CD4-positive, alpha-beta T cell (primary cell): ENCODE data around the gene MAP4. TPM values are rescaled to one million over a fixed set of nuclear protein-coding genes. Genes with fewer than 3 reads are reported as not detected.

ENCODE experiments used
- ATAC-seq: fragments of 200-7000 bp; cut with Tn5 transposase; one replicate; pipeline ENCODE4 v1.10.0; 2022; ENCODE audit warnings: mild to moderate bottlenecking; ENCODE audit not compliant: poor library complexity
- CTCF ChIA-PET: fragments of 350-600 bp; sonication (Branson Sonifier 250); formaldehyde crosslinking; loops from one replicate; lab custom pipeline; 2021; ENCODE audit warnings: antibody characterized with exemption, inconsistent platforms; lab: Charles Lee
- POLR2A ChIA-PET: fragments of 350-600 bp; sonication (Branson Sonifier 250); formaldehyde crosslinking; loops from one replicate; lab custom pipeline; 2021; ENCODE audit warnings: antibody characterized with exemption, inconsistent platforms; lab: Charles Lee
- DNase-seq, 14 experiments: peaks; one replicate each; pipeline ENCODE4 v3.0.0-alpha.2; 2013 to 2020; ENCODE audit warnings: mixed read lengths in 2 of 14
- H3K27ac ChIP-seq, 2 donors: one replicate each; pipeline versions ENCODE4 v1.5.1 to v1.7.0; 2013; ENCODE audit warnings: low read length in 2 of 2, low read depth in 1 of 2, mild to moderate bottlenecking in 1 of 2
- H3K27me3 ChIP-seq, 2 experiments: 1 replicate in 1 of 2; 2 replicates in 1 of 2; pipeline versions ENCODE4 v1.6.1 to v1.7.0; 2013; ENCODE audit warnings: low read length in 2 of 2, control low read depth in 1 of 2, mild to moderate bottlenecking in 1 of 2, moderate library complexity in 1 of 2; ENCODE audit not compliant: insufficient read depth in 2 of 2, control insufficient read depth in 1 of 2
- H3K36me3 ChIP-seq: one replicate; pipeline ENCODE4 v1.6.1; 2013; ENCODE audit warnings: low read length, control low read depth; ENCODE audit not compliant: insufficient read depth
- H3K4me1 ChIP-seq: one replicate; pipeline ENCODE4 v1.6.1; 2013; ENCODE audit warnings: low read length, control low read depth; ENCODE audit not compliant: insufficient read depth
- H3K4me3 ChIP-seq: one replicate; pipeline ENCODE4 v1.5.1; 2013; ENCODE audit warnings: mild to moderate bottlenecking, low read length, moderate library complexity
- H3K9me3 ChIP-seq, 2 experiments: 1 replicate in 1 of 2; 2 replicates in 1 of 2; pipeline versions ENCODE4 v1.6.1 to v1.7.0; 2013; ENCODE audit warnings: low read length in 2 of 2, mild to moderate bottlenecking in 2 of 2, control low read depth in 1 of 2, moderate library complexity in 1 of 2; ENCODE audit not compliant: control insufficient read depth in 1 of 2, insufficient read depth in 1 of 2
- H3K27ac Mint-ChIP-seq: one replicate; pipeline ENCODE4 v1.8.0; 2020; ENCODE audit warnings: mixed read lengths
- H3K27me3 Mint-ChIP-seq: one replicate; pipeline ENCODE4 v1.8.0; 2021; ENCODE audit warnings: mixed read lengths
- H3K36me3 Mint-ChIP-seq: one replicate; pipeline ENCODE4 v1.8.0; 2021; ENCODE audit warnings: low read depth, mixed read lengths
- H3K4me1 Mint-ChIP-seq: one replicate; pipeline ENCODE4 v1.8.0; 2021; ENCODE audit warnings: low read depth, mixed read lengths
- H3K4me3 Mint-ChIP-seq: one replicate; pipeline ENCODE4 v1.8.0; 2020; ENCODE audit warnings: mild to moderate bottlenecking, mixed read lengths
- H3K9me3 Mint-ChIP-seq: one replicate; pipeline ENCODE4 v1.8.0; 2020; ENCODE audit warnings: mixed read lengths
- intact Hi-C, 2 experiments: fragments of 100-400 bp; cut with DNase I in 1 of 2; cut with micrococcal nuclease in 1 of 2; formaldehyde crosslinking; loops; one replicate each; pipeline versions ENCODE4 v1.15.1 to v1.9.0; 2023 to 2025; cut with DNase I, micrococcal nuclease
- total RNA-seq, 174 experiments: library from RNA in 2 of 174; stranded (reverse) in 2 of 174; gene quantifications; one replicate each; pipeline ENCODE4 v1.2.3 and lab custom pipeline; 2021 to 2026
- TF ChIP-seq, protein P1 (sequence below): fragments of 200-600 bp; IDR thresholded peaks from one replicate; pipeline ENCODE4 v1.8.0; 2022; ENCODE audit warnings: antibody characterized with exemption, mild to moderate bottlenecking

Gene MAP4
- total RNA-seq, 2 experiments from 2014 or later = 42.2 to 42.6 TPM

DNA sequence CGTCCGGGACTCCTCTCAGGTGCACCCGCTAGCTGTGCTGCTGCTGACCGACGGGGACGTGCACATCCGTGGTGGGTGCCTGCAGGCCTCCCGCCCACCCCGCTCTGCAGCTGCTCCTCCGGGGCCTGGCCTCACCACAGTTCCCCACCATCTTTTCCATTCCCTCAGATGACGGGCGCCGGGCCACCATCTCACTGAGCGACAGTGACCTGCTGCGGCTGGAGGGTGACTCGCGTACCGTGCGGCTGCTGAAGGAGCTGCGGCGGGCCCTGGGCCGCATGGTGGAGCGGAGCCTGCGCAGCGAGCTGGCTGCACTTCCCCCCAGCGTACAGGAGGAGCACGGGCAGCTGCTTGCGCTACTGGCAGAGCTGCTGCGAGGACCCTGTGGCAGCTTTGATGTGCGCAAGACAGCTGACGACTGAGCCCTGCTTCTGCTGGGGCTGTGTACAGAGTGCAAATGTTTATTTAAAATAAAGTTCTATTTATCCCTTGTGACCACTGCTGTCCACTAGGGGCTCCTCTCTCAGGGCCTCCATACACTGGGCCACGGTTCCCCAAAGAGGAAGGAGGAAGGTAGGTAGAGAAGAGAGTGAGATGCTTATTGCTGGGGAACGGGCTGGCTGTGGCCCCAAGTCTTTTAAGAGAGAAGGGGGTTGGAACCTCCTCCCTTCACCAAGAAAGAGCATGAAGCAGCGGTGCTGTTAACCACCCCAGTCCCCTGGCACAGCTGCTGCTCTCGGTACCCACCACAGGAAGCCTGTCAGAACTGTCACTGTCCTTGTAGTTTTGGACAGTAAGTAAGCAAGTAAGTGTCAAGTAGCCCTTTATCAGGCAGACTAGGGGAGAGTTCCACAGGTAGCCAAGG lies 166.3 kb downstream of the MAP4 start:
- Mint-ChIP-seq H3K27ac (peak overlapping the region; percentile 33), H3K4me1 (no peaks in the 10 kb centered on the region), H3K27me3 (no peaks in the 10 kb centered on the region), H3K9me3 (no peaks in the 10 kb centered on the region), H3K4me3 (no peak overlapping the region), H3K36me3 (peaks cover 66% of the 10 kb centered on the region)
- CTCF ChIA-PET = no interaction called here
- Histone ChIP-seq H3K9me3 (no peaks in the 10 kb centered on the region), H3K4me1 (no peaks in the 10 kb centered on the region), H3K4me3 (no peak overlapping the region), H3K27ac (no peak overlapping the region), H3K36me3 (peaks cover 86% of the 10 kb centered on the region), H3K27me3 (no peaks in the 10 kb centered on the region)
- intact Hi-C loops = no loop called here
- DNase-seq (no peak), ATAC-seq (peak; percentile 34)
- TF ChIP-seq, protein P1, sequence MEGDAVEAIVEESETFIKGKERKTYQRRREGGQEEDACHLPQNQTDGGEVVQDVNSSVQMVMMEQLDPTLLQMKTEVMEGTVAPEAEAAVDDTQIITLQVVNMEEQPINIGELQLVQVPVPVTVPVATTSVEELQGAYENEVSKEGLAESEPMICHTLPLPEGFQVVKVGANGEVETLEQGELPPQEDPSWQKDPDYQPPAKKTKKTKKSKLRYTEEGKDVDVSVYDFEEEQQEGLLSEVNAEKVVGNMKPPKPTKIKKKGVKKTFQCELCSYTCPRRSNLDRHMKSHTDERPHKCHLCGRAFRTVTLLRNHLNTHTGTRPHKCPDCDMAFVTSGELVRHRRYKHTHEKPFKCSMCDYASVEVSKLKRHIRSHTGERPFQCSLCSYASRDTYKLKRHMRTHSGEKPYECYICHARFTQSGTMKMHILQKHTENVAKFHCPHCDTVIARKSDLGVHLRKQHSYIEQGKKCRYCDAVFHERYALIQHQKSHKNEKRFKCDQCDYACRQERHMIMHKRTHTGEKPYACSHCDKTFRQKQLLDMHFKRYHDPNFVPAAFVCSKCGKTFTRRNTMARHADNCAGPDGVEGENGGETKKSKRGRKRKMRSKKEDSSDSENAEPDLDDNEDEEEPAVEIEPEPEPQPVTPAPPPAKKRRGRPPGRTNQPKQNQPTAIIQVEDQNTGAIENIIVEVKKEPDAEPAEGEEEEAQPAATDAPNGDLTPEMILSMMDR = no peak
- POLR2A ChIA-PET = no interaction called here

DNA sequence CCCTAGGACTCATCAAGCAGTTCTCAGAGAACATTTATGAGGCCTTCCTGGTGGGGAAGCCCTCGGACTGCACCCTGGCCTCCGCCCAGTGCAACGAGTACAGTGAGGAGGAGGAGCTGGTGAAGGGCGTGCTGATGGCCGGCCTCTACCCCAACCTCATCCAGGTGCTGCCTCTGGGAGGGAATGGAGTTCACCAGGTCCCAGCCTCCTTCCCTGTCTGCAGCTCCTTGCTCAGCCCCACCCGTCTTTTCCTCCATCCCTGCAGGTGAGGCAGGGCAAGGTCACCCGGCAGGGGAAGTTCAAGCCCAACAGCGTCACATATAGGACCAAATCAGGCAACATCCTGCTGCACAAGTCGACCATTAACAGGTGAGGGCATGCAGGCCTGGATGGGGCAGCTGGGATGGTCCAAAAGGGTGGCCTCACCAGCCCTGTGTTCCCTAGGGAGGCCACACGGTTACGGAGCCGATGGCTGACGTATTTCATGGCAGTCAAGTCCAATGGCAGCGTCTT lies 167.0 kb downstream of the MAP4 start:
- Mint-ChIP-seq H3K4me1 (no peaks in the 10 kb centered on the region), H3K9me3 (no peaks in the 10 kb centered on the region), H3K4me3 (no peak overlapping the region), H3K27ac (no peak overlapping the region), H3K27me3 (no peaks in the 10 kb centered on the region), H3K36me3 (peaks cover 70% of the 10 kb centered on the region)
- Histone ChIP-seq H3K4me1 (no peaks in the 10 kb centered on the region), H3K27ac (no peak overlapping the region), H3K4me3 (no peak overlapping the region), H3K27me3 (no peaks in the 10 kb centered on the region), H3K9me3 (no peaks in the 10 kb centered on the region), H3K36me3 (peaks cover 86% of the 10 kb centered on the region)
- ChIA-PET CTCF (no interaction called here), POLR2A (no interaction called here)
- ATAC-seq (no peak), DNase-seq (no peak)
- TF ChIP-seq, protein P1 = no peak
- intact Hi-C loops = no loop called here

DNA sequence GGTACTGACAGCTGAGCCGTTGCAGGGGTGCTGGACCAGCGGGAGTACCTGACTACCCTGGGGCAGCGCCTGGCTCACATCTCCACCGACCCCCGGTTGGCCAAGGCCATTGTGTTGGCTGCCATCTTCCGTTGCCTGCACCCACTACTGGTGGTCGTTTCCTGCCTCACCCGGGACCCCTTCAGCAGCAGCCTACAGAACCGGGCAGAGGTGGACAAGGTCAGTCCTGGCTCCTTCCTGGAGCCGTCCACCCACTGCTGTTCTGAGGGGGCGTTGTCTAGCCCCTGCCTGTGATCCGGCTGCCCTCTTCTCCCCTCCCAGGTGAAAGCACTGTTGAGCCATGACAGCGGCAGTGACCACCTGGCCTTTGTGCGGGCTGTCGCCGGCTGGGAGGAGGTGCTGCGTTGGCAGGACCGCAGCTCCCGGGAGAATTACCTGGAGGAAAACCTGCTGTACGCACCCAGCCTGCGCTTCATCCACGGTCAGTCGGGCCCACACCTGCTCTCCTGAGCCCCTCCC lies 167.6 kb downstream of the MAP4 start:
- Histone ChIP-seq H3K27me3 (no peaks in the 10 kb centered on the region), H3K4me1 (no peaks in the 10 kb centered on the region), H3K9me3 (no peaks in the 10 kb centered on the region), H3K4me3 (no peak overlapping the region), H3K36me3 (peaks cover 91% of the 10 kb centered on the region), H3K27ac (no peak overlapping the region)
- no peak overlapping the region for H3K4me3 Mint-ChIP-seq
- intact Hi-C loops = no loop called here
- DNase-seq = no peak
- peaks cover 70% of the 10 kb centered on the region for H3K36me3 Mint-ChIP-seq
- ATAC-seq = no peak
- CTCF ChIA-PET = no interaction called here
- TF ChIP-seq, protein P1 = no peak
- POLR2A ChIA-PET = no interaction called here
- H3K9me3 Mint-ChIP-seq = no peaks in the 10 kb centered on the region
- no peak overlapping the region for H3K27ac Mint-ChIP-seq
- no peaks in the 10 kb centered on the region for H3K27me3 Mint-ChIP-seq
- no peaks in the 10 kb centered on the region for H3K4me1 Mint-ChIP-seq
